Hypothalamus (tissue), 51 donors: ENCODE results near the gene KIAA2012.

Experiments
- DNase-seq, 51 donors: peaks; one replicate each; lab custom pipeline; 2025; lab: John Stamatoyannopoulos, UW

KIAA2012 gene

DNA sequence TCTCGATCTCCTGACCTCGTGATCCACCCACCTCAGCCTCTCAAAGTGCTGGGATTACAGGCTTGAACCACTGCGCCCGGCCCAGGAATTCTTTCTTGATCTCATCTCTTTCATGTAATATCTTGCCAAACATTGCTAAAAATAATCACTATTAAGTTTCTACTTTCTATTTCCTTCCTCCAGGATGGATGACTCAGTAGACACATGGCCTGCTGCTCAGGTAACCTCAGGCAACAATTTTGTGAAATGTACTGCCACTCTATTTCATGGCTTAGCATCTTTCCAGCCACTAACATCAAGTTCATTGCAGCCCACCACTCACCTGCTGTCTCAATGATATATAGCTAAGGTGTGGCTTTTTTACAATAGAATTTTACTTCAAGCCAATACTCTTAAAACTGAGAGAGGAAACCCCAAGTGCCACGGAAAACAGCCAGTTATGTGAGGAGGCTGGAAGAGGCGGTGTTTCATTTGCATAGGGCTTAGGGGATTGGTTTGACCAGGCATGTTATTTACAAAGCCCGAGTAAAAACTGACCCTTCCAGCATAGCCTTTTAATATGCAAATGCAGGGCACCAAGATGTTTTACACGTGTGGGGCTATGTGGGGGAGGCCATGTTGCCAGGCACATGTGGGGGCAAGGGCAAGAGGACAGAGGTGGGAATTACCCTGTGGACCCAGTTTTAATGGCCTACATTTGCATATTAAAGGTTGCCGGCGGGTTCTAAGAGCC is 176.6 kb downstream of the KIAA2012 start:
- DNase-seq, result peak in 2 of 51 donors; percentile 5 to 22

DNA sequence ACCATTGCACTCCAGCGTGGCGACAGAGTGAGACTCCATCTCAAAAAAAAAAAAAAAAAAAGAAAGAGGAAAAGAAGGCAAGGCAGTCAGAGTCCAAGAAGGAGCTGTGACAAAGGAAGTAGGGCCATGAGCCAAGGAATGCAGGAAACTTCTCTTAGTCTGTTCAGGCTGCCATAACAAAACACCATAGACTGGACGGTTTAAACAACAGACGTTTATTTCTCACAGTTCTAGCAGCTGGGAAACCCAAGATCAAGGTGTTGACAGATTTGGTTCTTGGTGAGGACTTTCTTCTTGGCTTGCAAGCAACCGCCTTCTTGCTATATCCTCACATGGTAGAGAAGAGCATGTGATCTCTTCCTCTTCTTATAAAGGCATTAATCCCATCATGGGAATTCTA is 178.4 kb downstream of the KIAA2012 start:
- DNase-seq, result no peak
